Activated CD8-positive, alpha-beta memory T cell treated with anti-CD3 and anti-CD28 coated beads, Interleukin-2, amount 50 U/mL, for 24 hours (primary cell): ENCODE results near the gene BRINP1.
"Not testable (repeated sequence)": the region's sequence is repeated elsewhere in the genome, so short reads cannot be mapped to it uniquely, and the experiment has no call there.

Source experiments
- DNase-seq: peaks from one replicate; pipeline ENCODE4 v3.0.0-alpha.2; 2020; ENCODE audit errors: extremely low read depth

The BRINP1 gene

GRCh38 chr9:119213471-119213870 is 155.8 kb downstream of the BRINP1 start:
- DNase-seq = no peak

GRCh38 chr9:119197893-119198607 is 171.2 kb downstream of the BRINP1 start:
- no peak for DNase-seq

- DNase-seq = no peak
These were observed 173.7 kb downstream of the BRINP1 start for GRCh38 chr9:119195521-119195920.

GRCh38 chr9:119185298-119185697 is 183.9 kb downstream of the BRINP1 start:
- no peak for DNase-seq

GRCh38 chr9:119184265-119184936 is 184.8 kb downstream of the BRINP1 start:
- no peak for DNase-seq

- DNase-seq = no peak
These were observed 187.7 kb downstream of the BRINP1 start for GRCh38 chr9:119181561-119181960.

GRCh38 chr9:119180897-119181296 is 188.3 kb downstream of the BRINP1 start:
- DNase-seq = no peak

- DNase-seq = no peak
These were observed 189.5 kb downstream of the BRINP1 start for GRCh38 chr9:119179701-119180100.

- no peak for DNase-seq
These were observed 192.0 kb downstream of the BRINP1 start for GRCh38 chr9:119177196-119177595.

GRCh38 chr9:119175581-119175980 is 193.7 kb downstream of the BRINP1 start:
- no peak for DNase-seq

GRCh38 chr9:119169222-119169621 is 200.0 kb downstream of the BRINP1 start:
- not testable (repeated sequence) for DNase-seq

- no peak for DNase-seq
These were observed 201.4 kb downstream of the BRINP1 start for GRCh38 chr9:119167876-119168275.

GRCh38 chr9:119167267-119167666 is 202.0 kb downstream of the BRINP1 start:
- DNase-seq = no peak

- DNase-seq = no peak
These were observed 203.1 kb downstream of the BRINP1 start for GRCh38 chr9:119166096-119166495.

GRCh38 chr9:119165131-119165530 is 204.1 kb downstream of the BRINP1 start:
- no peak for DNase-seq

GRCh38 chr9:119164716-119165115 is 204.5 kb downstream of the BRINP1 start:
- DNase-seq = no peak

GRCh38 chr9:119160551-119160950 is 208.7 kb downstream of the BRINP1 start:
- DNase-seq = no peak

- DNase-seq = no peak
These were observed 209.8 kb downstream of the BRINP1 start for GRCh38 chr9:119159386-119159785.

- no peak for DNase-seq
These were observed 212.0 kb downstream of the BRINP1 start for GRCh38 chr9:119157196-119157595.

GRCh38 chr9:119156354-119156753 is 212.9 kb downstream of the BRINP1 start:
- no peak for DNase-seq

- DNase-seq = no peak
These were observed 214.7 kb downstream of the BRINP1 start for GRCh38 chr9:119154527-119154926.

- DNase-seq = no peak
These were observed 215.8 kb downstream of the BRINP1 start for GRCh38 chr9:119153402-119153801.

- no peak for DNase-seq
These were observed 220.4 kb downstream of the BRINP1 start for GRCh38 chr9:119148855-119149254.
